ENCODE results near the gene ADAMTS2.
A peak's percentile ranks its signal among the peaks of the same experiment; 100 is the strongest.

Gene ADAMTS2

GRCh38 chr5:179336126-179336870 lies 9.0 kb downstream of the ADAMTS2 start:
- no peak for DNase-seq (ENCODE audit: insufficient read length, low spot score)
- TF ChIP-seq CTCF (IDR thresholded peaks at IDR 0.05; ENCODE audit: insufficient read depth, missing control alignments): no peak
- FAIRE-seq: no peak

- FAIRE-seq (no peak), DNase-seq (ENCODE audit: insufficient read length, low spot score) (peak; percentile 56)
- TF ChIP-seq CTCF (IDR thresholded peaks at IDR 0.05; ENCODE audit: insufficient read depth, missing control alignments): no peak
Measured at GRCh38 chr5:179333796-179334761, 11.2 kb downstream of the ADAMTS2 start.

- FAIRE-seq (no peak), DNase-seq (ENCODE audit: insufficient read length, low spot score) (no peak)
- no peak for TF ChIP-seq CTCF (IDR thresholded peaks at IDR 0.05; ENCODE audit: insufficient read depth, missing control alignments)
Measured at GRCh38 chr5:179332741-179333290, 12.4 kb downstream of the ADAMTS2 start.

GRCh38 chr5:179331591-179332375 lies 13.5 kb downstream of the ADAMTS2 start:
- DNase-seq (ENCODE audit: insufficient read length, low spot score): no peak
- TF ChIP-seq CTCF (IDR thresholded peaks at IDR 0.05; ENCODE audit: insufficient read depth, missing control alignments): no peak
- no peak for FAIRE-seq

GRCh38 chr5:179330186-179330900 lies 14.9 kb downstream of the ADAMTS2 start:
- no peak for FAIRE-seq
- TF ChIP-seq CTCF (IDR thresholded peaks at IDR 0.05; ENCODE audit: insufficient read depth, missing control alignments): no peak

GRCh38 chr5:179328291-179328690 lies 17.0 kb downstream of the ADAMTS2 start:
- TF ChIP-seq CTCF (IDR thresholded peaks at IDR 0.05; ENCODE audit: insufficient read depth, missing control alignments): no peak
- no peak for DNase-seq (ENCODE audit: insufficient read length, low spot score)
- no peak for FAIRE-seq

More at GRCh38 chr5:179330186-179330900, 14.9 kb downstream of the ADAMTS2 start:
- no peak for DNase-seq (ENCODE audit: insufficient read length, low spot score)
